GM19193 (cell line): ENCODE results near the gene TBCD.

Experiments
- POLR2A ChIP-seq: IDR thresholded peaks from 4 replicates; pipeline ENCODE4 v1.6.1; 2011; ENCODE audit not compliant: insufficient read depth, insufficient read length; ENCODE audit errors: extremely low read depth

Gene TBCD

GRCh38 chr17:82949984-82950383 lies 198.1 kb downstream of the TBCD start:
- TF ChIP-seq POLR2A: no peak

DNA sequence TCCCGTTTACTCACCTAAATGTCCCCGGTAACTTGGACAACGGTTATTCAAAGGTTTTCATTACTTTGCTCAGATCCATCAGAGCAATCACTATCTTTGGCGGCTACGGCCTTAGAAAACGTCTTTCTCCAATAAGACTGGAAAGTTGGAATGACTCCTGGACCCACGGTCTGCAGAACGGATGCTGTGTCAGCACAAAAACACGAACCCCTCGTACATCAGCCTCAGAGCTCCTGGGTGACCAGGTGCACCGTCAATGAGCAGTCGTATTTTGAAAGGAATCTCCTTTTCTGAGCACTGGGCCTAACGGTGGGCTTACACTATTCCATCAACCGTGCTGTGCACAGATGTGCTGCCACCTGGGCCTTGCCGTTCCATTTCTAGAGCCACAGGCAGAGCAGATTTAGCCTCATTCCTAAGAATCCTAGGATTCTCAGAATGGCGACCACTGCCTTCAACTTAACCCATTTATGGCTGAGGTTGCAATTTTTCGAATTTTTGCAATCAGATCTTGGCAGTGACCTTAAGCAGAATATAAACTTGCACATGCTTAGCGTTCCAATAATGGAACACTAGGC lies 198.7 kb downstream of the TBCD start:
- TF ChIP-seq POLR2A: no peak

- no peak for TF ChIP-seq POLR2A
Measured at GRCh38 chr17:82952019-82952418, 200.2 kb downstream of the TBCD start.

- no peak for TF ChIP-seq POLR2A
Measured at GRCh38 chr17:82956146-82956725, 204.4 kb downstream of the TBCD start.

DNA sequence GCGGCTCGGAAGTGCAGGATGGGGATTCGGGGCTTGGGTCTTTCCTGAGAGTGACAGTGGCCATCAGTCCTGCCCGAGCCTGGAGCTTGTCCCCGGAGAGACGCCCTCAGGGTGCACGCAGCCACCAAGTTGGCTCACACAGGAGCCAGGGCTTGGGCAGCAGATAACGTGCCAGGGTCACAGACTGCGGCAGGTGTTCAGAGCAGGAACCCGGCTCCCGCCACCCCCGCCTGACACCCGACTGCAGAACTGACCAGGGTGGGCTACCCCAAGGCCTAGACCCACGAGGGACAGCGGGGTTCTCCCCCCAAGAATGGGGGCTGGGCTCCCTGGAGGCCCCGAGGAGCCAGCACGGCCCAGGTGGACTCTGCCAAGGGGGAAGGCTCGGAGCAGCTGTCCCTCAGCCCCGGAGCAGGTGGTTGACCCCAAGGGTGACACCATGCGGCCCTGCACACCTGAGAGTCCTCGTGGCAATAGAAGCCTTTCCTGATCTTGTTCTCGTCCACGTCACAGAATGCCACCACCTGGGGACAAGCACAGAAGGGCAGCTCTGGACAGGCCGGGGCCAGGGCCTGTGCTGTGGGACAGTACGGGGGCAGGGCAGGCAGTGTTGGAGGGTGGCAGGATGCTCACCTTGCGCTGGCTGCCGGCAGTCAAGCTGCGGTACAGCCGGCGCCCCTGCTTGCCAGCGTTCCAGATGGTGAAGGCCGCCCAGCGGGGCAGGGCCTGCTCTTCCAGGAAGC lies 205.0 kb downstream of the TBCD start:
- no peak for TF ChIP-seq POLR2A

DNA sequence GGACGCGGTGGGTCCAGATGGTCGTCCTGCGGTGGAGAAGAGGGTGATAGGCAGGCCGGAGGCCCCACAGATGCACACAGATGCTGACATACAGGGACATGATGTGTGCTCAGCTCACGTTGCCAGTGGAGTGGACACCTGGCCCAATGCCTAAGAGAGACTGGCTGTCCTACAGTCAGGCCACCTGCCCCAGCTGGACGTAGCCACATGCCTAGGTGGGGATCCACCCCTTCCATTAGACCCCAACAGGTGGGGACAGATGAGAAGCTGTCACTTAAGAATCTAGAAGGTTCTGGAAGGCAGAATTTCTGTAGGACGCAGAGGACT lies 205.6 kb downstream of the TBCD start:
- TF ChIP-seq POLR2A: no peak

DNA sequence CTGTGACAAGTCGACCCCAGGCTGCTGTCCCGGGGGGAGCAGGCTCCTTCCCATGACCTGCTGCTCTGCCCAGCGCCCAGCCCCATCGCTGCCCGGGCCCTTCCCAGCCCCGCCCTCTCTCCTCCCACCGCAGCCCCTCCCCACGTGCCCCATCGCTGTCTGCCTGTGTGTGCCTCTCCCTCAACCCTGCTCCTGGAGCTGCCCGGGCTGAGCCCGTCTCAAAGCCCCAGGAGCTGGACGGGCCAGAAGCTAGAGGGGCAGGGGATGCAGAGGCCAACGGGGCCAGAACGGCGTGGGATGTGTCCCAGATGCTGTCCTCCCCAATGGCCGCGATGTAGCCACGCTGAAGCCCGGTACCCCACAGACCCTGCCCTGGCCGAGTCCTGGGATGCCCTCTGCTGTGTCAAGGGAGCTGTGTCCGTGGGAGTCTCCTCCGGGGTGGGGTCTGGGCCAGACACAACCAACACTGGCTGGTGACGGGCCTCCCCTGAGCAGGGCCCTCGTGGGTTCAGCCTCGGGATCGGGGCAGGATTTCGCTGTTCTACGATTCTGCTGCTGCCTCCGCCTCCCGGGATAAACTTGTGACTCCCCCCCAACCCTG lies 206.2 kb downstream of the TBCD start:
- TF ChIP-seq POLR2A: no peak

DNA sequence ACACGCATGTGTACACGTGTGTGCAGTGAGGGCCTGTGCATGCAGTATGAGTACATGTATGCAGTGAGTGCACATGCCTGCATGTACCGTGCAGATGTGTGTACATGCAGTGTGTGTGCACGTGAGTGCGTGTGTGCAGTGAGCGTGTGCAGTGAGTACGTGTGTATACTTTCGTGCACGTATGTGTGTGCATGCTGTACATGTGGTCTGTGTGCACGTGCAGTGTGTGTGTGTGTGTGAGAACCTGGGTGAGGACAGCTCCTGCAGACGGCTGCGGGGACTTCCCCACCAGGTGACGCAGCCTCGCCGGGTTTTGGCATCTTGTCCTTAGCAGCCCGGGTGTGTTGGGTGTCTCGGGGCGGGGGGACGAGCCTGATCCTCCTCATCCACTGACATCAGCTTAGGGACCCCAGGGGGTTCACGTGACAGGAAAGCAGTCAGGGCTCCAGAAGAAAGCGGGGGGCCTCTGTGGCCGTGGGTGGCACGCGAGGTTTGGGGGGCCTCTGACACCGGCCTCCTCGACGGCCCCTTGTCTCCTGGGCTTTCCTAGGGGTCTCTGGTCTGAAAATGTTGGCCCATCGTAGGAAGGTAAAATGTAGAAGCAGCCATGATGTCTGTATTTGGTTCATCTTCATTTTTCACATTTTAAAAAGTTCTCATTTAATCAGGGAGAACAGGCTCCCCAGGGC lies 207.5 kb downstream of the TBCD start:
- no peak for TF ChIP-seq POLR2A

GRCh38 chr17:82959990-82960418 lies 208.1 kb downstream of the TBCD start:
- TF ChIP-seq POLR2A: no peak

DNA sequence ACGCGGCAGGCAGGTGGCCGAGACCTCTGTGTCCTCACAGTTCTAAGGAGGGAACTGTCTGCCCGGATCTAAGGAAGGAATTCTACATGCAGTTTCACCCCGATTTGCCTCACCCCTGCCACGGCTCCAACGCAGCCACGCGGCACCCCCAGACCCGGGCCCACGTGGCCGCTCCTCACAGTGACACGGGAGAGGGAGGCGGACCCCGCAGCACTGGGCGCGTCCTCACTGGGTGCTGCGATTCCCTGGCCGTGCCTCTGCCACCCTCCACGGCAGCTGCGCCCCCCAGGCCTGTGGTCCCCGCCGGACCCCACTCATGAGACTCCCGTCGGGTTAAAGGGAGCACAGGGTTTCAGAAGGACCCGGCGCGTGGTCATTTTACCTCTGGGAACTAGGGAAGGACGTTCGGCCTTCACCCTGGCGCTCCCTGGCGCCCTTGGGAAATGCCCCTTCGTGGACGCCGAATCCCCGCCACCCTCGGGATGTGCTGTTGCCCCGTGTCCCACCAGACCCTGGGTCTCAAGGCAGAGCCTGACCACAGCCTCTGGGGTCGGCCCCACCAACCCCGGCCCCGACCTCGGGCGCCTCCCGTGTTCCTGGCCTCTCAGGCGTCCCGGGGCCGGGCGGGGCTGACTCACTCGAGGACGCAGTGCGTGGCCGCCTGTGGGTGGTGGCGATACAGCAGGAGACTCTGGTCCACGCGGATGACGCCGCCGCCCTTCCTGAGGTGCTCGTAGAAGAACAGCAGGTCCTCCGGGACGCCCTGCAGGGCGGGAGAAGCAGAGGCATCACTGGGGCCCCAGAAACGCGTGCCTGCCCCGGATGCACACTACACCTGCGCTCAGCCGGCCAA lies 208.8 kb downstream of the TBCD start:
- TF ChIP-seq POLR2A: no peak

DNA sequence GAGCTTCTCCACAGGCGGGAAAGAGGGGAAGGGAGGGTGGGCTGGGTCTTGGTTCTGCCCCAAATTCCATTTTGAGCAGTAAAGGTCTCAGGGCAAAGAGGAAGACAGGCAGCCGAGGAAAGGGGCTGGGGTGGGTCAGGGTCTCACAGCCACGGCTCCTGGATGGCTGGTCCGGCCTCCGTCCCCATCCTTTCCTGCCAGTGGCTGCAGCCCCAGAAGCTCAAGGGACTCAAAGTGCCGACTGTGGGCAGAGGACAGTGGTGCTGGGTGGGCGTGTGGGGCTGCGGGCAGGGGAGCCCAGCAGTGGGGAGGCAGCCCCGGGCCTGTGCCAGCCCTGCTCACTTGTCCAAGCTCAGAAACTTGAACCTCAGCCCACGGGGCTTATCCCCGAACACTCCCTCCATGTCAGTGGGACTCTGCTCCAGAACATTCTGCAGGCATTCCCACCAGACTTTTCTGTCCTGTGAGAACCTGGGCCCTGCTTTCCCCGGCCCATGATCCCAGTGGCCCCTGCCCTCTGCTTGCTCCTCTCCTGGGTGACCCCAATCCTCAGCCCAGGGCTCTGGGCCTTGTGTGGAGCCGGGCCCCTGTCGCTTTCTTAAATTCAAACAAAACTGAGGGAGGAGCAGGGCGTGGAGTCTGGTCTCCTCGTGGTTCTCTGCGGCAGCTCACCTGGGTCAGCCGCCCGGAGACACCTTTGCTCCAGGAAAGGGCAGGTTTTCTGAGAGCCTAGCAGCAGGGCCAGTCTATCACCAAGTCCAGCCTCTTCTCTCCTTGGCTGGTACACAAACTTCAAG lies 209.7 kb downstream of the TBCD start:
- no peak for TF ChIP-seq POLR2A

DNA sequence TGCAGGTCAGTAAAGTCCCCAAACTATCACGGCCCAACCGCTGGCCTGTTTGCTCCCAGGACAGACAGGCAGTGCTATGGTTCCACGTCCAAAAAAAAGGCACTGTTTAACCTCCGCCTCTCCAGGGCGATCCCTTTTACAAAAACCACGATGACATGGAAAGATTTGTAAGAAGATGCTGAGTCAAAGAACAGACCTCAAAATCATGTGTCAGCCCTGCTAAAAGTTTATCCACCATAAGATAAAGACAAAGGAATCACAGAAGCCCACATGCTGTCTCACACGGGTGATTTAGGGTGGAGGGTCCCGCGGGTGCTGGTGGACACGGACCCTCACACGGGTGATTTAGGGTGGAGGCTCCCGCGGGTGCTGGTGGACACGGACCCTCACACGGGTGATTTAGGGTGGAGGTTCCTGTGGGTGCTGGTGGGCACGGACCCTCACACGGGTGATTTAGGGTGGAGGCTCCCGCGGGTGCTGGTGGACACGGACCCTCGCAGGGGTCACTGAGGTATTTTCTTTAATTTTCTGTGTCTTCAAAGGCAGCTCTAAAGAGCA lies 210.4 kb downstream of the TBCD start:
- no peak for TF ChIP-seq POLR2A
